Neural progenitor cell (in vitro differentiated cells): ENCODE measurements around the gene KAZN. TPM values are rescaled to one million over a fixed set of nuclear protein-coding genes. Genes with fewer than 3 reads are reported as not detected.

Source experiments
- DNase-seq: peaks from one replicate; pipeline ENCODE4 v3.0.0-alpha.2; 2016; ENCODE audit warnings: low spot score
- H2AFZ ChIP-seq: fragments of 200-600 bp; sonication (generic); replicated peaks from 2 replicates; pipeline ENCODE4 v1.6.1; 2016; ENCODE audit warnings: antibody characterized with exemption
- H3F3A ChIP-seq: fragments of 200-600 bp; sonication (generic); 2 replicates; pipeline ENCODE4 v1.6.1; 2016; ENCODE audit warnings: antibody characterized with exemption, low read depth
- H3K27ac ChIP-seq: fragments of 200-600 bp; sonication (generic); 2 replicates; pipeline ENCODE4 v1.5.1; 2016; ENCODE audit warnings: mild to moderate bottlenecking
- H3K27me3 ChIP-seq: fragments of 200-600 bp; sonication (generic); 2 replicates; pipeline ENCODE4 v1.6.1; 2016; ENCODE audit warnings: mild to moderate bottlenecking, moderate library complexity
- H3K36me3 ChIP-seq: fragments of 200-600 bp; sonication (generic); 2 replicates; pipeline ENCODE4 v1.5.1; 2016
- H3K4me1 ChIP-seq: fragments of 200-600 bp; sonication (generic); 2 replicates; pipeline ENCODE4 v1.6.1; 2016; ENCODE audit warnings: mixed run types
- H3K4me2 ChIP-seq: fragments of 200-600 bp; sonication (generic); 2 replicates; pipeline ENCODE4 v1.6.1; 2016
- H3K4me3 ChIP-seq: fragments of 200-600 bp; sonication (generic); 2 replicates; pipeline ENCODE4 v1.5.1; 2016
- H3K79me2 ChIP-seq: fragments of 200-600 bp; sonication (generic); 2 replicates; pipeline ENCODE4 v1.6.1; 2016; ENCODE audit warnings: low read depth
- H3K9ac ChIP-seq: fragments of 200-600 bp; sonication (generic); 2 replicates; pipeline ENCODE4 v1.6.1; 2016
- H3K9me3 ChIP-seq: fragments of 200-600 bp; sonication (generic); 2 replicates; pipeline ENCODE4 v1.5.1; 2016; ENCODE audit warnings: low read depth
- H4K20me1 ChIP-seq: fragments of 200-600 bp; sonication (generic); 2 replicates; pipeline ENCODE4 v1.6.1; 2016; ENCODE audit warnings: low read depth
- H3K27ac Mint-ChIP-seq: 3 replicates; pipeline ENCODE4 v1.8.0; 2021; ENCODE audit warnings: mixed read lengths
- H3K27me3 Mint-ChIP-seq: 2 replicates; pipeline ENCODE4 v1.8.0; 2022; ENCODE audit warnings: low read depth, mild to moderate bottlenecking, inconsistent platforms, moderate library complexity, mixed read lengths; ENCODE audit not compliant: insufficient read depth
- H3K36me3 Mint-ChIP-seq: 3 replicates; pipeline ENCODE4 v1.8.0; 2021; ENCODE audit warnings: mixed read lengths
- H3K4me1 Mint-ChIP-seq: 3 replicates; pipeline ENCODE4 v1.8.0; 2021; ENCODE audit warnings: mixed read lengths
- H3K4me3 Mint-ChIP-seq: 3 replicates; pipeline ENCODE4 v1.8.0; 2021; ENCODE audit warnings: mild to moderate bottlenecking, moderate library complexity, mixed read lengths
- H3K9me3 Mint-ChIP-seq: 3 replicates; pipeline ENCODE4 v1.8.0; 2020; ENCODE audit warnings: mixed read lengths
- EZH2 ChIP-seq: fragments of 200-600 bp; sonication (generic); IDR thresholded peaks from 2 replicates; pipeline ENCODE4 v1.6.1; 2017; ENCODE audit warnings: antibody characterized with exemption, mild to moderate bottlenecking, moderate library complexity
- EZH2phosphoT487 ChIP-seq: fragments of 200-600 bp; sonication (generic); IDR thresholded peaks from 2 replicates; pipeline ENCODE4 v1.6.1; 2017; ENCODE audit warnings: antibody characterized with exemption
- total RNA-seq: library from RNA; depleted of rRNA; stranded (reverse); fragments of >200 nt; gene quantifications from 2 replicates; pipeline ENCODE4 v1.2.3, GENCODE V29; 2015; ENCODE audit warnings: low replicate concordance
- TF ChIP-seq, protein P1 (sequence below): fragments of 200-600 bp; sonication (generic); IDR thresholded peaks from 2 replicates; pipeline ENCODE4 v1.5.1; 2017; ENCODE audit warnings: antibody characterized with exemption, mild to moderate bottlenecking

Gene KAZN
- total RNA-seq, 1 donor from 2014 or later = 6.1 TPM

DNA sequence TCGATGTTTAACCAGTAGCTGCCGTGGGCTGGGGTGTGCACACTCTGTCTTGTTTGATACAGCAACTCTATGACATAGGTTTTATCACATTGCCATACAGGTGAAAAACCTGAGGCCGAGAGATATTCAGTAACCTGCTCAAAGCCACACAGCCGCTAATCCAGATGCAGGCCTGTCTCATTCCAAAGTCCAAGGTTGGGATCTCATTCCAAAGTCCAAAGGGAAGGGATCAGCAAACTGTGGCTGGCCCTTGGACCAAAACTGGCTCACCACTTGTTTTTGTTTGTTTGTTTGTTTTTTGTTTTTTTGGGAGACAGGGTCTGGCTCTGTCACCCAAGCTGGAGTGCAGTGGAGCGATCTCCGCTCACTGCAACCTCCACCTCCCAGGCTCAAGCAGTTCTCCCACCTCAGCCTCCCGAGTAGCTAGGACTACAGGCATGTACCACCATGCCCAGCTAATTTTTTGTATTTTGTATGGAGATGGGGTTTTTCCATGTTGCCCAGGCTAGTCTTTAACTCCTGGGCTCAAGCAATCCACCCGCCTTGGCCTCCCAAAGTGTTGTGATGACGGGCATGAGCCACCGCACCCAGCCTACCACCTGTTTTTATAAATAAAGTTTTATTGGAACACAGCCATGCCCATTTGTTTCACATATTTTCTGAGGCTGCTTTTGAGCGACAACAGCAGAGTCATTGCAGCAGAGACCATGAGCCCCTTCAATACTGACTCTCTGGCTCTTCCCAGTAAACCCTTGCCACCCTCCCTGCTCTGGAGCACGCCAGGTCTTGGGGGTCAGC, 391.6 kb downstream of the KAZN start:
- H3K27ac ChIP-seq = no peak overlapping the region
- H3K4me1 ChIP-seq = no peaks in the 10 kb centered on the region
- no peak for DNase-seq
- Mint-ChIP-seq H3K27ac (no peak overlapping the region), H3K36me3 (no peaks in the 10 kb centered on the region), H3K4me3 (no peak overlapping the region), H3K27me3 (peaks cover 2% of the 10 kb centered on the region), H3K9me3 (no peaks in the 10 kb centered on the region), H3K4me1 (peaks cover 19% of the 10 kb centered on the region)
- no peaks in the 10 kb centered on the region for H3K79me2 ChIP-seq
- H3K9ac ChIP-seq = no peak overlapping the region
- H3K27me3 ChIP-seq = no peaks in the 10 kb centered on the region
- H3K9me3 ChIP-seq = no peaks in the 10 kb centered on the region
- H3F3A ChIP-seq = no peaks in the 10 kb centered on the region
- TF ChIP-seq, protein P1, sequence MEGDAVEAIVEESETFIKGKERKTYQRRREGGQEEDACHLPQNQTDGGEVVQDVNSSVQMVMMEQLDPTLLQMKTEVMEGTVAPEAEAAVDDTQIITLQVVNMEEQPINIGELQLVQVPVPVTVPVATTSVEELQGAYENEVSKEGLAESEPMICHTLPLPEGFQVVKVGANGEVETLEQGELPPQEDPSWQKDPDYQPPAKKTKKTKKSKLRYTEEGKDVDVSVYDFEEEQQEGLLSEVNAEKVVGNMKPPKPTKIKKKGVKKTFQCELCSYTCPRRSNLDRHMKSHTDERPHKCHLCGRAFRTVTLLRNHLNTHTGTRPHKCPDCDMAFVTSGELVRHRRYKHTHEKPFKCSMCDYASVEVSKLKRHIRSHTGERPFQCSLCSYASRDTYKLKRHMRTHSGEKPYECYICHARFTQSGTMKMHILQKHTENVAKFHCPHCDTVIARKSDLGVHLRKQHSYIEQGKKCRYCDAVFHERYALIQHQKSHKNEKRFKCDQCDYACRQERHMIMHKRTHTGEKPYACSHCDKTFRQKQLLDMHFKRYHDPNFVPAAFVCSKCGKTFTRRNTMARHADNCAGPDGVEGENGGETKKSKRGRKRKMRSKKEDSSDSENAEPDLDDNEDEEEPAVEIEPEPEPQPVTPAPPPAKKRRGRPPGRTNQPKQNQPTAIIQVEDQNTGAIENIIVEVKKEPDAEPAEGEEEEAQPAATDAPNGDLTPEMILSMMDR = no peak
- TF ChIP-seq EZH2phosphoT487 = no peak
- no peak for TF ChIP-seq EZH2
- peaks cover 4% of the 10 kb centered on the region for H4K20me1 ChIP-seq
- H2AFZ ChIP-seq = no peak overlapping the region
- no peak overlapping the region for H3K4me2 ChIP-seq
- H3K4me3 ChIP-seq = no peak overlapping the region
- H3K36me3 ChIP-seq = no peaks in the 10 kb centered on the region

DNA sequence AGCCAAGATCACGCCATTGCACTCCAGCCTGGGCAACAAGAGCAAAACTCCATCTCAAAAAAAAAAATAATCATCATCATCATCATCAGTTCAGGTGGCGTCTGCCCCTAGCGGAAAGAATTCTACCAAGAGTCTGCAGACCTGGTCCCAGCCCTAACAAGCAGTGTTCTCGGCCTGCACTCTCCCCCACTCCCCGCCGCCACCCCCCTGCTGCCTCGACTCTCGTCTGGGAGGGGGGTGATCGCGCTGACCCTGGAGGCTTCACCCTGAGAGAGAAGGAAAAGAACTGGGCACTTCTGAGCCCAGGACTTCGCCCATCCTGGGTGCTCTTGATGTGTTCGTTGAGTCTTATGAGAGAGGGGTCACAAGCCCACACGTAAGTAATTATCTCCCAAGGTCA, 394.9 kb downstream of the KAZN start:
- Histone ChIP-seq H3K27ac (no peak overlapping the region), H3F3A (no peaks in the 10 kb centered on the region), H3K27me3 (no peaks in the 10 kb centered on the region), H3K4me1 (peaks cover 11% of the 10 kb centered on the region), H3K79me2 (no peaks in the 10 kb centered on the region), H3K4me2 (no peak overlapping the region), H3K9me3 (no peaks in the 10 kb centered on the region), H2AFZ (no peak overlapping the region), H3K36me3 (no peaks in the 10 kb centered on the region), H4K20me1 (peaks cover 2% of the 10 kb centered on the region), H3K4me3 (no peak overlapping the region), H3K9ac (no peak overlapping the region)
- H3K4me1 Mint-ChIP-seq = peaks cover 39% of the 10 kb centered on the region
- H3K36me3 Mint-ChIP-seq = no peaks in the 10 kb centered on the region
- TF ChIP-seq EZH2 = no peak
- TF ChIP-seq, protein P1 = no peak
- no peak for TF ChIP-seq EZH2phosphoT487
- no peak overlapping the region for H3K27ac Mint-ChIP-seq
- peaks cover 2% of the 10 kb centered on the region for H3K27me3 Mint-ChIP-seq
- no peak overlapping the region for H3K4me3 Mint-ChIP-seq
- H3K9me3 Mint-ChIP-seq = no peaks in the 10 kb centered on the region
- no peak for DNase-seq

DNA sequence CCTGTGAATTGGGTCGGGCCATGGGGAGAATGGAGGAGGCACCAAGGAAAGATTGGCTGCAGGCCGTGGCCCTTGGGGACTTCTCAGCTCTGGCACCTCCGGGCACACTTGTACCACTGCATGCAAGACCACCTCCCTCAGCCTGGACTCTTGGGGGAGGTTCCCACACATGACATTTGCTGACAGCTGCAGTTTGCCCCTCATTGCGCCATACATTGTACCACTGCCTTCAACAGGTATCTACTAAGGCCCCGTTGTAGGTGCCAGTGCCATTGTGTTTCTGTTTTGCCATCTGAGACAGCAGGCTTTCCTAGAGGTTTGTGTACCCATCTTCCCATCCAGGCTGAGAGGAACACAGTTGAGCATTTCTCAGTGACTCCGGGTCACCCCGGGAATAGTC, 395.7 kb downstream of the KAZN start:
- no peaks in the 10 kb centered on the region for H3K9me3 Mint-ChIP-seq
- Histone ChIP-seq H3K9ac (no peak overlapping the region), H3K27me3 (no peaks in the 10 kb centered on the region), H3K4me1 (peaks cover 11% of the 10 kb centered on the region), H3K9me3 (no peaks in the 10 kb centered on the region), H3K4me3 (no peak overlapping the region), H4K20me1 (no peaks in the 10 kb centered on the region), H3F3A (no peaks in the 10 kb centered on the region), H2AFZ (no peak overlapping the region), H3K27ac (no peak overlapping the region), H3K79me2 (no peaks in the 10 kb centered on the region), H3K36me3 (no peaks in the 10 kb centered on the region), H3K4me2 (no peak overlapping the region)
- H3K4me1 Mint-ChIP-seq = peaks cover 39% of the 10 kb centered on the region
- TF ChIP-seq, protein P1 = no peak
- TF ChIP-seq EZH2 (no peak), EZH2phosphoT487 (no peak)
- H3K4me3 Mint-ChIP-seq = no peak overlapping the region
- H3K36me3 Mint-ChIP-seq = no peaks in the 10 kb centered on the region
- peak overlapping the region; percentile 6 for H3K27ac Mint-ChIP-seq
- no peak for DNase-seq
- peaks cover 2% of the 10 kb centered on the region for H3K27me3 Mint-ChIP-seq
